Panc1 (cell line): Measurements from ENCODE around the gene SMAD9. TPM values are rescaled to one million over a fixed set of nuclear protein-coding genes. Genes with fewer than 3 reads are reported as not detected.
A peak's percentile ranks its signal among the peaks of the same experiment; 100 is the strongest.

Experiments
- ATAC-seq: fragments of 200-7000 bp; cut with Tn5 transposase; 2 replicates; pipeline ENCODE4 v1.9.1; 2020; ENCODE audit warnings: mild to moderate bottlenecking, moderate library complexity
- BruUV-seq: library from RNA; stranded (reverse); fragments of 400-500 nt; replicated peaks from 2 replicates; lab custom pipeline; 2021; lab: Mats Ljungman, UMichigan
- CTCF ChIA-PET: fragments of 300-600 bp; sonication (Branson Sonifier 250); formaldehyde crosslinking; loops from one replicate; lab custom pipeline; 2022; ENCODE audit warnings: antibody characterized with exemption; lab: Charles Lee
- POLR2A ChIA-PET: fragments of 300-600 bp; sonication (Branson Sonifier 250); formaldehyde crosslinking; loops from one replicate; lab custom pipeline; 2022; ENCODE audit warnings: antibody characterized with exemption; lab: Charles Lee
- DNase-seq: peaks from one replicate; pipeline ENCODE4 v3.0.0-alpha.2; 2010; ENCODE audit warnings: low read depth, low spot score
- H3K27ac ChIP-seq: 2 replicates; pipeline ENCODE4 v1.5.1; 2011; ENCODE audit warnings: mild to moderate bottlenecking, low read length, inconsistent platforms
- H3K27me3 ChIP-seq: fragments of 200-500 bp; sonication (Bioruptor generic); 2 replicates; pipeline ENCODE4 v1.6.0; 2014; ENCODE audit warnings: low read length, inconsistent platforms; ENCODE audit not compliant: control insufficient read depth, insufficient read depth
- H3K36me3 ChIP-seq: fragments of 200-500 bp; sonication (Bioruptor generic); 2 replicates; pipeline ENCODE4 v1.5.1; 2014; ENCODE audit warnings: inconsistent platforms, mild to moderate bottlenecking, low read length, moderate library complexity; ENCODE audit not compliant: control insufficient read depth, insufficient read depth
- H3K4me1 ChIP-seq: 2 replicates; pipeline ENCODE4 v1.5.1; 2011; ENCODE audit warnings: inconsistent platforms, mild to moderate bottlenecking, low read length, moderate library complexity; ENCODE audit not compliant: control insufficient read depth, insufficient read depth
- H3K4me3 ChIP-seq, 2 experiments: 2 replicates each; pipeline ENCODE4 v1.5.1; 2011 to 2012; ENCODE audit warnings: low read depth in 2 of 2, low read length in 2 of 2, mild to moderate bottlenecking in 2 of 2, inconsistent platforms in 1 of 2, moderate library complexity in 1 of 2
- H3K9me3 ChIP-seq: fragments of 200-500 bp; sonication (Bioruptor generic); 2 replicates; pipeline ENCODE4 v1.5.1; 2014; ENCODE audit warnings: low read depth, mild to moderate bottlenecking, inconsistent platforms, low read length, moderate library complexity; ENCODE audit not compliant: control insufficient read depth, insufficient read depth
- POLR2AphosphoS5 ChIP-seq: IDR thresholded peaks from 2 replicates; pipeline ENCODE4 v1.6.1; 2012; ENCODE audit warnings: mild to moderate bottlenecking, low read depth, low read length, moderate library complexity
- SIN3A ChIP-seq: IDR thresholded peaks from 2 replicates; pipeline ENCODE4 v1.6.1; 2012; ENCODE audit warnings: low read depth, mild to moderate bottlenecking, low read length, moderate library complexity, borderline replicate concordance; ENCODE audit not compliant: insufficient read depth
- TCF7L2 ChIP-seq: IDR thresholded peaks from 2 replicates; pipeline ENCODE4 v1.6.1; 2011; ENCODE audit warnings: mild to moderate bottlenecking, low read depth, low read length, inconsistent platforms
- in situ Hi-C: cut with HindIII; loops from 2 replicates; pipeline ENCODE4 v1.10.0; 2016; ENCODE audit warnings: low sequenced_read_pairs, low pct_unique_long_range_greater_than_20kb
- intact Hi-C: fragments of 100-400 bp; cut with micrococcal nuclease; formaldehyde crosslinking; loops from one replicate; pipeline ENCODE4 v1.10.0; 2022; ENCODE audit not compliant: unreplicated experiment
- total RNA-seq: library from RNA; stranded (reverse); gene quantifications from one replicate; pipeline ENCODE4 v1.2.1, GENCODE V29; 2021; ENCODE audit not compliant: unreplicated experiment
- TF ChIP-seq, protein P1 (sequence below), 2 experiments: IDR thresholded peaks; 2 replicates each; pipeline ENCODE4 v1.6.1; 2011 to 2012; ENCODE audit warnings: low read depth in 2 of 2, control low read depth in 1 of 2, low read length in 1 of 2, mild to moderate bottlenecking in 1 of 2, moderate library complexity in 1 of 2; ENCODE audit not compliant: insufficient read depth in 1 of 2
- TF ChIP-seq, protein P2 (sequence below): fragments of 450-650 bp; IDR thresholded peaks from 2 replicates; pipeline ENCODE4 v1.5.1; 2017; ENCODE audit warnings: mild to moderate bottlenecking

SMAD9 gene
- total RNA-seq, 1 experiment from 2014 or later = 2.4 TPM

DNA sequence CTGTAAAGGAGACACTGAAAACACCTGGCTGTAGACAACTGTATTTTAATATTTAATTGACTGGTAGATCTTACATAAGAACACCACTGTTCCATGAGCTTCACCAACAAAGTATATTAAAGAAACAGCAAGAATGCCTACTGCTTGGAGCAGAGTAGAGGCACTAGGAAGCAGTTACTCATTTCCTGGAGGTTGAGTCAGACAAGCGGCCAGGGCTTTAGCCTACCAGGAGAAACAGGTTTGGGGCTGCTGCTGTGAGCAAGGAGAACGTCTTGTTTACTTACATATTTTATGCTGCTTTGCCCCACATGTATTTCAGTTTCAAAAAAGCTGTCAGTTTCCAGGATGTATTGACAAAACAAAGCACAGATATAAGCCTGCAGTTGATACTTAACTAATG, 45.7 kb upstream of the SMAD9 start:
- in situ Hi-C loops = no loop called here
- DNase-seq (no peak), ATAC-seq (peak; percentile 74; the same call in 1 of the 2 replicates)
- intact Hi-C loops = no loop called here
- H3K36me3 ChIP-seq = peaks cover 6% of the 10 kb centered on the region
- no peak overlapping the region for H3K4me3 ChIP-seq
- no peak overlapping the region for H3K27ac ChIP-seq
- H3K27me3 ChIP-seq = no peaks in the 10 kb centered on the region
- POLR2A ChIA-PET = no interaction called here
- TF ChIP-seq SIN3A = no peak
- TF ChIP-seq, protein P1, sequence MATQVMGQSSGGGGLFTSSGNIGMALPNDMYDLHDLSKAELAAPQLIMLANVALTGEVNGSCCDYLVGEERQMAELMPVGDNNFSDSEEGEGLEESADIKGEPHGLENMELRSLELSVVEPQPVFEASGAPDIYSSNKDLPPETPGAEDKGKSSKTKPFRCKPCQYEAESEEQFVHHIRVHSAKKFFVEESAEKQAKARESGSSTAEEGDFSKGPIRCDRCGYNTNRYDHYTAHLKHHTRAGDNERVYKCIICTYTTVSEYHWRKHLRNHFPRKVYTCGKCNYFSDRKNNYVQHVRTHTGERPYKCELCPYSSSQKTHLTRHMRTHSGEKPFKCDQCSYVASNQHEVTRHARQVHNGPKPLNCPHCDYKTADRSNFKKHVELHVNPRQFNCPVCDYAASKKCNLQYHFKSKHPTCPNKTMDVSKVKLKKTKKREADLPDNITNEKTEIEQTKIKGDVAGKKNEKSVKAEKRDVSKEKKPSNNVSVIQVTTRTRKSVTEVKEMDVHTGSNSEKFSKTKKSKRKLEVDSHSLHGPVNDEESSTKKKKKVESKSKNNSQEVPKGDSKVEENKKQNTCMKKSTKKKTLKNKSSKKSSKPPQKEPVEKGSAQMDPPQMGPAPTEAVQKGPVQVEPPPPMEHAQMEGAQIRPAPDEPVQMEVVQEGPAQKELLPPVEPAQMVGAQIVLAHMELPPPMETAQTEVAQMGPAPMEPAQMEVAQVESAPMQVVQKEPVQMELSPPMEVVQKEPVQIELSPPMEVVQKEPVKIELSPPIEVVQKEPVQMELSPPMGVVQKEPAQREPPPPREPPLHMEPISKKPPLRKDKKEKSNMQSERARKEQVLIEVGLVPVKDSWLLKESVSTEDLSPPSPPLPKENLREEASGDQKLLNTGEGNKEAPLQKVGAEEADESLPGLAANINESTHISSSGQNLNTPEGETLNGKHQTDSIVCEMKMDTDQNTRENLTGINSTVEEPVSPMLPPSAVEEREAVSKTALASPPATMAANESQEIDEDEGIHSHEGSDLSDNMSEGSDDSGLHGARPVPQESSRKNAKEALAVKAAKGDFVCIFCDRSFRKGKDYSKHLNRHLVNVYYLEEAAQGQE (IDR thresholded peaks at IDR 0.05; ENCODE audit: insufficient read depth in 1 of 2, low read depth in 2 of 2, low read length in 1 of 2) = no peak
- no peak for TF ChIP-seq TCF7L2
- TF ChIP-seq POLR2AphosphoS5 = no peak
- TF ChIP-seq, protein P2, sequence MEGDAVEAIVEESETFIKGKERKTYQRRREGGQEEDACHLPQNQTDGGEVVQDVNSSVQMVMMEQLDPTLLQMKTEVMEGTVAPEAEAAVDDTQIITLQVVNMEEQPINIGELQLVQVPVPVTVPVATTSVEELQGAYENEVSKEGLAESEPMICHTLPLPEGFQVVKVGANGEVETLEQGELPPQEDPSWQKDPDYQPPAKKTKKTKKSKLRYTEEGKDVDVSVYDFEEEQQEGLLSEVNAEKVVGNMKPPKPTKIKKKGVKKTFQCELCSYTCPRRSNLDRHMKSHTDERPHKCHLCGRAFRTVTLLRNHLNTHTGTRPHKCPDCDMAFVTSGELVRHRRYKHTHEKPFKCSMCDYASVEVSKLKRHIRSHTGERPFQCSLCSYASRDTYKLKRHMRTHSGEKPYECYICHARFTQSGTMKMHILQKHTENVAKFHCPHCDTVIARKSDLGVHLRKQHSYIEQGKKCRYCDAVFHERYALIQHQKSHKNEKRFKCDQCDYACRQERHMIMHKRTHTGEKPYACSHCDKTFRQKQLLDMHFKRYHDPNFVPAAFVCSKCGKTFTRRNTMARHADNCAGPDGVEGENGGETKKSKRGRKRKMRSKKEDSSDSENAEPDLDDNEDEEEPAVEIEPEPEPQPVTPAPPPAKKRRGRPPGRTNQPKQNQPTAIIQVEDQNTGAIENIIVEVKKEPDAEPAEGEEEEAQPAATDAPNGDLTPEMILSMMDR = no peak
- H3K9me3 ChIP-seq = no peaks in the 10 kb centered on the region
- BruUV-seq = no TSS peak
- no peaks in the 10 kb centered on the region for H3K4me1 ChIP-seq
- CTCF ChIA-PET = no interaction called here

DNA sequence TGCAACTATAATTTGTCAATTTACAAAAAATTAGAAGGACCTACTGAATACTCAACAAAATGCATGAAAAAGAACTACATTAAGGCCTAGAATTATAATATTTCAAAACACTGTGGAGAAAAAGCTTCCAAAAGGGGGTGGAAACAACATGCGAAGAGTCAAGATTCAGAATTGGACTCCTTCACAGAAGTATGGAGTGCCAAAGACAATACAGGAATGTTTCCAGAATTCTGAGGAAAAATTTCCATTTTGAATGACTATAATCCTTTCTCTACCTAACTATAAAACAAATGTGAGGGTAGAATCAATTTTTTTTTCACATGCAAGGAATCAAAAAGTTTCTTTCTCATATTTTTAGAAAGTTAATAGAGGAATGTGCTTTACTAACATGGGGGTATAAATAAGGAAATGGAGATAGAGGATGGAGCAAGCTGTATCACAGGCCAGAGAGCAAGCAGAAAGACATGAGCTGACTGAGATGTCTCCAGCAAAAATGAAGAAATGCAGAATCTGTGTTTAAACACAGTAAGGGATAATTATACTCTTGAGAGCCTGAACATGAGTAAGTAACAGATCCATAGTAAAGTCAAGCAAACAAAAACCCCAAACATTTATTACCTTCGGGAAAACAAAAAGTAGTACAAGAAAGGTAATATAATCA, 39.5 kb upstream of the SMAD9 start:
- Histone ChIP-seq H3K9me3 (no peaks in the 10 kb centered on the region), H3K4me3 (no peak overlapping the region), H3K36me3 (peaks cover 6% of the 10 kb centered on the region), H3K4me1 (no peaks in the 10 kb centered on the region), H3K27ac (no peak overlapping the region), H3K27me3 (no peaks in the 10 kb centered on the region)
- in situ Hi-C loops (no loop called here), intact Hi-C loops (no loop called here)
- POLR2A ChIA-PET = no interaction called here
- TF ChIP-seq, protein P2 = no peak
- TF ChIP-seq, protein P1 (IDR thresholded peaks at IDR 0.05; ENCODE audit: insufficient read depth in 1 of 2, low read depth in 2 of 2, low read length in 1 of 2) = no peak
- TF ChIP-seq SIN3A = no peak
- TF ChIP-seq TCF7L2 = no peak
- TF ChIP-seq POLR2AphosphoS5 = no peak
- ATAC-seq = no peak
- CTCF ChIA-PET = no interaction called here
- no TSS peak for BruUV-seq
- DNase-seq = no peak
